Memory B cell (primary cell): ENCODE results near the gene CHRNB4.

Experiments used
- ATAC-seq: fragments of 150-1000 bp; cut with Tn5 transposase; 2 replicates; pipeline ENCODE4 v1.10.0; 2021; ENCODE audit warnings: low read depth, mild to moderate bottlenecking, moderate library complexity
- DNase-seq, 2 donors: peaks; one replicate each; pipeline ENCODE4 v3.0.0; 2022; ENCODE audit warnings: low spot score in 2 of 2
- H3K27ac Mint-ChIP-seq: one replicate; pipeline ENCODE4 v1.8.0; 2022; ENCODE audit warnings: mild to moderate bottlenecking, moderate library complexity, mixed read lengths
- H3K27me3 Mint-ChIP-seq: one replicate; pipeline ENCODE4 v1.8.0; 2022; ENCODE audit warnings: mixed read lengths
- H3K36me3 Mint-ChIP-seq: one replicate; pipeline ENCODE4 v1.8.0; 2022; ENCODE audit warnings: mild to moderate bottlenecking, mixed read lengths
- H3K4me1 Mint-ChIP-seq: one replicate; pipeline ENCODE4 v1.8.0; 2022; ENCODE audit warnings: mixed read lengths
- H3K4me3 Mint-ChIP-seq: one replicate; pipeline ENCODE4 v1.8.0; 2022; ENCODE audit warnings: mild to moderate bottlenecking, moderate library complexity, mixed read lengths
- H3K9me3 Mint-ChIP-seq: one replicate; pipeline ENCODE4 v1.8.0; 2022; ENCODE audit warnings: mixed read lengths

Gene CHRNB4

DNA sequence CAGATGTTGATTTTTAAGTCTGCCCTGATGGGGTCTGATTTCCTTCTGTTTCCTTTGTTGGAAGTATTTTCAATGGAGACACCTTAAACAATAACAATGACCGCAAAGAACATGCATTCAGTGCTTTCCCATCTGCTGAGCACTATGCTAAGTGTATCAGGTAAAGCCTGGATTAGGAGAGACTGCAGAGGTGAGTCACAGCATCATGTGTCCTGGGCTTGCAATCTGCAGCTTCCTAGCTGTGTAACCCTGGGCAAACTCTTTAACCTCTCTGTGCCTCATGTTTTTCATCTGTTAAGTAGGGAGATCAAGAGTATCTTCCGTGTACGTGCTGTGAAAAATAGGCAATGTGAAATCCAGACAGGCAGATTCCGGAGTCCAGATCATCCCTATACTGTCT lies 13.3 kb upstream of the CHRNB4 start:
- ATAC-seq (no peak), DNase-seq (no peak)
- no peak overlapping the region for H3K4me3 Mint-ChIP-seq
- H3K27ac Mint-ChIP-seq = no peak overlapping the region
- no peaks in the 10 kb centered on the region for H3K36me3 Mint-ChIP-seq
- H3K9me3 Mint-ChIP-seq = no peaks in the 10 kb centered on the region
- H3K4me1 Mint-ChIP-seq = no peaks in the 10 kb centered on the region
- H3K27me3 Mint-ChIP-seq = peaks cover 4% of the 10 kb centered on the region

DNA sequence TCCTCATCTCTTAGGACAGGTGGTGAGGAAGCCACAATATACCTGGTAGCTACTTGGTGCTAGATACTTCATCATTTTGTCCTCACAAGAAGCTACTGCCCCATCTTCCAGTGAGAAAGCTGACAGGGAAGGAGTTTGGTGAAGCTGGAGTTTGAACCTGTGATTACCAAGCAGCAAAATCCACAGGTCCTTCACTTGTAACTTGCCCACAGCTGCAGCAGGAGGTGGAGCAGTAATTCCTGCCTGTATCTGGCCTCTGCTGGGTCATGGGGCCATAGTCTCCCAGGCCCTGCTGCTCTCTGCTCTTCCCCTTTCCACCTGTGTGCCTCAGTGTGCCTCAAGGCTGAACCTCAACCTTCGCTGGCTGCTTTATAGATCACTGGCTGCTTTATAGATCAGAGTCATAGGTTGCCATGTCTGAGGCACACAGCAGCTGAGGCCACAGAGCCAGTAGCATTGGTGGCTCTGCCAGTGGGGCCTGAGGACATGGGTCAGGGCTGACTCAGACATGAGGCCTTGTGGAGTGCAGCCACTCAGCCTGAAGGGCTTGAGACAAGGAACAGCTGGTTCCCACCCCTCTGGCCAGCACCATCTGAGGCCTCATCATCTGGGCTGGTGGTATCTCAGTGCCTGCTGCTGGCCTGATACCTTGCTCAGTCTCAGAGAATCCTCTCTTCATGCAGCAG lies 11.1 kb upstream of the CHRNB4 start:
- H3K27me3 Mint-ChIP-seq = peaks cover 2% of the 10 kb centered on the region
- no peak overlapping the region for H3K4me3 Mint-ChIP-seq
- no peaks in the 10 kb centered on the region for H3K9me3 Mint-ChIP-seq
- H3K4me1 Mint-ChIP-seq = no peaks in the 10 kb centered on the region
- no peak for ATAC-seq
- no peak overlapping the region for H3K27ac Mint-ChIP-seq
- no peaks in the 10 kb centered on the region for H3K36me3 Mint-ChIP-seq
- no peak for DNase-seq

DNA sequence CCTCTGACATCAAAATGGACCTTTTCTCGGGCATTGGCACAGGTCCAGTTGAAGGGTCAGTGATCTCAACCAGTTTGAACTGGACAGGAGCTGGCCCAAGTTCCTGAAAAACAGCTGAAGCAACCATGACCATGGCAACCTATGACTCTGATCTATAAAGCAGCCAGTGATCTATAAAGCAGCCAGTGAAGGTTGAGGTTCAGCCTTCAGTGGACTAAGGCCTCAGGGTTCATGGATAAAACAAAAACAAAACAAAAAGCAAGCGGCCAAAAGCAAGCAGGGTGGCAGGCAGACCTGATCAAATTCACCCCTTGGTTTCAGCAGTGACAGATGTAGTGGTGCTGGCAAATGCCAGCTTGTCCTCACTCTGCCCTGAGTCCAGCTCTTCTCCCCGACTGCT lies 10.0 kb upstream of the CHRNB4 start:
- H3K4me1 Mint-ChIP-seq = no peaks in the 10 kb centered on the region
- H3K9me3 Mint-ChIP-seq = no peaks in the 10 kb centered on the region
- peaks cover 2% of the 10 kb centered on the region for H3K27me3 Mint-ChIP-seq
- no peak for ATAC-seq
- no peak overlapping the region for H3K27ac Mint-ChIP-seq
- H3K36me3 Mint-ChIP-seq = no peaks in the 10 kb centered on the region
- no peak overlapping the region for H3K4me3 Mint-ChIP-seq
- DNase-seq = no peak

DNA sequence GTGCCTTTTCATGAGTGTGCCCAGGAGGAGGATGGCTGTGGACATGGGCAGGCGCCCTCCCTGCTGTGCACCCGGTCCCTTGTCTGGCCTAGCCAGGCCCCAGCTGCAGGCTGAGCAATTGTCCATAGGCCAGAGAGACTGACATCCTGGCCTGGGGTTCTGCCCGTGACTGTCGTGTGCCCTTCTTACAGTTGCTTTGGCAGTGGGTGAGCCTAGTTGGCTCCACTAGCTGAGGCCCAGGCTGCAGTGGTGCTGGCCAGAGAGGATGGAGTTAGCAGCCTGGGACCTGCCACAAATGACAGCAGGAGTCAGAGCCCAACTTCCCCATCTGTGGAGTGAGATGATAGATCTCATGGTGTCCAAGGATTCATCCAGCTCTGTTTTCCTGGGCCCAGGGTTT lies 9.0 kb upstream of the CHRNB4 start:
- Mint-ChIP-seq H3K4me3 (no peak overlapping the region), H3K4me1 (no peaks in the 10 kb centered on the region), H3K27me3 (peaks cover 3% of the 10 kb centered on the region), H3K9me3 (peaks cover 1% of the 10 kb centered on the region), H3K36me3 (no peaks in the 10 kb centered on the region), H3K27ac (no peak overlapping the region)
- ATAC-seq (no peak), DNase-seq (no peak)

DNA sequence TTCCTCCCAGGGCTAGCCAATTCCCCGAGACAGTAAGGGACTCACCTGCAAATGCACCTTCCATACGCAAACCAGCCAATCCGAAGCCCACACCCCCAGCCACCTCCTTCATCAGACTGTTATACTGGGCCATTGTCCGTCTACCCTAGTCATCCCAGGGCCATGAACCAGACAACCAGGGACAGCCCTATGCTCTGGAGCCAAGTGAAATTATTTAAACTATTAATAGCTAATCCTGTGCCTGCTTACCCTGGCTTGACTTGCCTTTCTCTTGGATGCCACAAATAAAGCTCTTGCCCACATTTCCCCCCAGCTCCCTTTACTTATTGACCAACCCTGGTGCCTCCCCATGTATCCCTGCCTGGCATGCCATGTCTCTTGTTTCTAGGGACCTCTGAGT lies 4.0 kb upstream of the CHRNB4 start:
- ATAC-seq (no peak), DNase-seq (no peak)
- H3K36me3 Mint-ChIP-seq = no peaks in the 10 kb centered on the region
- H3K27me3 Mint-ChIP-seq = peaks cover 6% of the 10 kb centered on the region
- H3K27ac Mint-ChIP-seq = no peak overlapping the region
- peaks cover 1% of the 10 kb centered on the region for H3K9me3 Mint-ChIP-seq
- no peak overlapping the region for H3K4me3 Mint-ChIP-seq
- H3K4me1 Mint-ChIP-seq = peaks cover 4% of the 10 kb centered on the region

DNA sequence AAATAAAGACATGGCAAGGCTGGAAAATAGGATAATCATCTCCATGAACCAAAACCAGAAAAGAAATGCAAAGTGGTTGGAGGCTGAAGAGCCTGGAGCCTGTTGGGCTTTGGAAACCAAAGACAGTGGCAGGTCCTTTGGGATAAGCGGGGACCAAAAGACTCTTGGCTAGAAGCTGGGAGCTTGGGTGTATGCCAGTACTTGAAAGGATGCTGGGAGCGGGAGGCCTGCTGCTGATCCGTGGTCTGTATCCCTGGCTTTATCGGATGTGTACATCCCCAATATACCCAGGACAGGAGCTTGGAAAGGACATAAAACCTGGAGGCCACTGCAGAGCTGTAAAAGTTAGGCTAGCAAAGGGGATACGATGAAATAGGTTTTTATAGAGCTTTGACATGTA lies 1.3 kb upstream of the CHRNB4 start:
- H3K36me3 Mint-ChIP-seq = no peaks in the 10 kb centered on the region
- no peak for DNase-seq
- no peak for ATAC-seq
- peaks cover 4% of the 10 kb centered on the region for H3K4me1 Mint-ChIP-seq
- H3K27ac Mint-ChIP-seq = no peak overlapping the region
- H3K9me3 Mint-ChIP-seq = peaks cover 1% of the 10 kb centered on the region
- H3K4me3 Mint-ChIP-seq = no peak overlapping the region
- H3K27me3 Mint-ChIP-seq = peaks cover 7% of the 10 kb centered on the region

DNA sequence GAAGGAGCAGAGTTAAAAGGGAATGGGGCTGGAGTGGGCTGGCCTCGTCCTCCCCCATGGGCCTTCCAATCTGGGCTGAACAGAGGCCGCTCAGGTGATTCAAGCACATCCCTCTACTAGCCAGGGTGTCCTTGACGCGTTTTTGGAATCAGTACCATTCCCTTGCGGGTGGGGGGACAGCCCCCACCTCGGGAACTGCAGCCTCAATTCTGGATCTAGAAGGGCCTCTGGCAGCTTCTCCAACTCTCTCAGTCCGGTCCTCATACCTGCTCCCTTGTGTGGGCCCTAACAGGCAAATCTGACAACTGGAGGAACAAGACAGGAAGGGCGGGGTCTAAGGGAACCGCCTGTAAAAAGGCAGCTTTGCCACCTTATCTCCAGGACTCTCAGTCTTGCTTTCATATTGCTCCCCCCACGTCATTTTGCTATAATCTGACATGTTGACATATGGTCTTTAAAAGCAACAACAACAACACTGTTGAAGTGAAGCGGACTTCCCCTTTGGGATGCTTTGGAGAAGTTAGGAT lies 802 bp upstream of the CHRNB4 start:
- peaks cover 1% of the 10 kb centered on the region for H3K9me3 Mint-ChIP-seq
- peaks cover 4% of the 10 kb centered on the region for H3K4me1 Mint-ChIP-seq
- DNase-seq = no peak
- no peaks in the 10 kb centered on the region for H3K36me3 Mint-ChIP-seq
- no peak overlapping the region for H3K27ac Mint-ChIP-seq
- H3K27me3 Mint-ChIP-seq = peaks cover 10% of the 10 kb centered on the region
- peak overlapping the region; percentile 83 for H3K4me3 Mint-ChIP-seq
- no peak for ATAC-seq

DNA sequence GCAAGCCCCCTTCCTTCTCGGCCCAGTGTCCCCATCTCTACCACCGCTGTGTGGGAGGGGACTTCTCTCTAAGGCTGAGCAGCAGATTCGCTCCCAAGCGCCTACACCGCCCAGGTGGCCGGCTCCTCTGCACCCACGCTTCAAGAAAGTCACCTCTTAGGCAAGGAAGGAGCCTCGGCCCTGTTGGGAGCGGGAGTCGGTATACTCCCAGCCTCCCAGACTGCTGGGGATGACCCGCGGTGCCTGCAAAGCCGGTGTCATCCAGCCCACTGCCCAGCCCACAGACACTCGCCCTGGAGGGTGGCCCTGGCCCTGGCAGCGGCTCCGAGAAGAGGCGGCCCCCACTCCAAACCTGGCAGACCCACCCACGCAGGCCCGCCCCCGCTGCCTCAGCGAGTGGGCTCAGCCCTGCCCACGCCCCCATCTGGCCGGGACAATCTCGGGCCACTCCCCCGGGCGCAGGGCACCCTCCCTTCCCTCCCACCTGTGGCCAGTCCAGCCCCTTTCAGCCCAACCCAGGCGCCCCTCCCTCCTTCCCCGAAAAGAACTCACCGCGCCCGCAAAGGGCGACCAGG lies 396 bp downstream of the CHRNB4 start:
- Mint-ChIP-seq H3K27me3 (peaks cover 12% of the 10 kb centered on the region), H3K36me3 (no peaks in the 10 kb centered on the region), H3K27ac (no peak overlapping the region), H3K4me1 (peaks cover 4% of the 10 kb centered on the region), H3K4me3 (peak overlapping the region; percentile 19), H3K9me3 (peaks cover 1% of the 10 kb centered on the region)
- peak; percentile 24 for ATAC-seq
- DNase-seq = no peak

DNA sequence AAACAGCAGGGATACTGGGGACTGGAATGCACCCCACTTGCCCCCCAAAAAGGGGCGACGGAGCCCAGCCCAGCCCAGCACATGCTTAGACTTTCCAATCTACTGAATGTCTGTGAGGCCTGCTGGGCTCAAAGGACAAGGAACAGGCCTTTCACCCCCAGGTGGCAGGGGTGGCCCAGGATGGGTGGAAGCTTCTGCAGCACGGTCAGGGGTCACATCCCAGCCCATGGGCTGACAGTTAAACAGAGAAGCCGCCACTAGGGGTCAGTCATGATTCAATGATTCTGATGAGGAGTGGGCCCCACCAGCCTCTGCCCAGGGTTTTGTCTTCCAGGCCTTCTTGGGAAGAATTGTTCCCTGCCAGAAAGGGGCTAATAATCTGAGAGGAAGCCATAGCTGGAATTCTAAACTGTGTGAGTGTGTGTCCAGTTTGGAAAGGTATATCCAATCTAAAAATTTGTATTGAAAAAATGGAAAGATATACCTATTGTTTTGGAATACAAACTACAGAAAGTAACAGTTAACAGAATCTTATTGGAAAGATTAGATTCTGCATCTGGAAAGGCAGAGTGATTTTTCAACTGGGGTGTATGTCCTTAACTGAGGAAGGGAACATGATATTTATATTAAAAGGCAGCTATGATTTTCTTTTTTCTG lies 2.2 kb downstream of the CHRNB4 start:
- H3K36me3 Mint-ChIP-seq = no peaks in the 10 kb centered on the region
- H3K4me3 Mint-ChIP-seq = no peak overlapping the region
- peak; percentile 56 for ATAC-seq
- DNase-seq = peak; percentile 29 to 41
- peaks cover 14% of the 10 kb centered on the region for H3K27me3 Mint-ChIP-seq
- H3K9me3 Mint-ChIP-seq = no peaks in the 10 kb centered on the region
- no peak overlapping the region for H3K27ac Mint-ChIP-seq
- peaks cover 4% of the 10 kb centered on the region for H3K4me1 Mint-ChIP-seq

DNA sequence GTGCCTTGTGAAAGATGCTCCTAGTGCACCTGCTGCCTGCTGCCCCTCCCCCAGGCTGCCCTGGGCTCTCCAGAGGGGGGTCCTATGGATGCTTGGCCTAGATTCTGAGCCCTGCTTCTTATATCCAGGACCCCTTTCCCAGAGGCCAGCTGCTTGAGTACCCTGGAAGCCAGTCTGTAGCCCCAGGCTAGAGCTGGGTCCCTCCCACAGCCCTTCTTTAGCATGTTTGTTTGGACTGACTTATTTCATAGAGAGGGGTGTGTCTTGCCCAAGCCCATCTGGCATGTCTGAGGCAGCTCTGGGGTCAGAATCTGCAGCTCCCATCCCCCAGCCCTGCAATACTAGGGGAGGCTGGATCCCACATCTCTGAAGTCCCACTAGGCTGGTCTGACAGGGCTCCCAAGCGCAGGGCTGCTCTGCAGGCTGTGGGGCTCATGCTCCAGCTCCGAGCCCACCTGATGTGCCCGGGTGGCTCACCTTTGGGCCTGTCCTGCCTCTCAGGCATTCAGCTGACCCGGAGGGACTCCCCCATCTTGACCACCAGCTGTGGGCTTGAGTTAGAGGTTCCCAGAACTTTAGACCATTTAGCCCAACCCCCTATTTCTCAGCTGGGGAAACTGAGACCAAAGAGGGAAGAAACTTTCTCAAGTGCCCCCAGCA lies 3.1 kb downstream of the CHRNB4 start:
- Mint-ChIP-seq H3K9me3 (peaks cover 4% of the 10 kb centered on the region), H3K27ac (no peak overlapping the region), H3K4me1 (peaks cover 4% of the 10 kb centered on the region), H3K36me3 (peaks cover 3% of the 10 kb centered on the region), H3K27me3 (peaks cover 17% of the 10 kb centered on the region), H3K4me3 (no peak overlapping the region)
- ATAC-seq (no peak), DNase-seq (no peak)

DNA sequence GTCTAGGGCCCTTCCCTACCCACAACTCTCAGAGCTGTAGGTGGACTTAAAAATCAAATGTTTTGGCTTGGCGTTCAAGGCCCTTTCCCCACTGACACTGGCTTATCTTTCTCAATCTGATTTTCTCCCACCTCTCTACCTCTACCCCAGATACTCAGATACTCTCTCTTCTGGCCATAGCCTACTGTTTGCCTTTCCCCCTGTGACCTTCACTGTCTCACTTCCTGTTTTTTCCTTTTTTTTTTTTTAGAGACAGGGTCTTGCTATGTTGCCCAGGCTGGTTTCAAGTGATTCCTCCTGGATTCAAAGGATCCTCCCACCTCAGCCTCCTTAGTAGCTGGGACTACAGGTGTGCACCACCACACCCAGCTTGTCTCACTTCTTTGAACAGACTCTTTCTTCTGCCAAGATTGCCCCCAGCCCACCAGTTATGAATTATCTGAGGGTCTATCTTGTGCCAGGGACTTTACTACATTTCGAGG lies 4.6 kb downstream of the CHRNB4 start:
- Mint-ChIP-seq H3K27ac (no peak overlapping the region), H3K27me3 (peaks cover 20% of the 10 kb centered on the region), H3K4me1 (peaks cover 3% of the 10 kb centered on the region), H3K9me3 (peaks cover 7% of the 10 kb centered on the region), H3K36me3 (peaks cover 6% of the 10 kb centered on the region), H3K4me3 (no peak overlapping the region)
- ATAC-seq = no peak
- DNase-seq = no peak

DNA sequence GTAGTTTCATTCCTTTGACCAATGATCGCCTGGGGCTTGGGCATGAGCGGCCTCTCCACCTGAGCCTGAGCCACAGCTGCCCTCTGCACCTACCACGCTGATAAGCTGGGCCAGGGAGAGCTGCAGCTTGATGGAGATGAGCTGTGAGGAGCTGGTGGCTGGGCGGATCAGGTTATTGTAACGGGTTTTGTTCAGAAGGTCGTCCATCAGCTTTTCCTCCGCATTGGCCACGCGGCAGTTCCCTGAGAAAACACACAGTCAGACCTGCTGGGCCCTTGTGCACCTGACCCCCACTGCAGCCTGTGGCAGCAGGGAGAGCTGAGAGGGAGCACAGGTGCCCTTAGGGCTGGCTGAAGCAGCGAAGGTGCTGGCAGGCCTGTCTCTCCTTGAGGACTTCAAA lies 5.7 kb downstream of the CHRNB4 start:
- H3K27me3 Mint-ChIP-seq = peaks cover 19% of the 10 kb centered on the region
- H3K4me3 Mint-ChIP-seq = no peak overlapping the region
- H3K9me3 Mint-ChIP-seq = peaks cover 7% of the 10 kb centered on the region
- DNase-seq = no peak
- no peak for ATAC-seq
- H3K27ac Mint-ChIP-seq = no peak overlapping the region
- H3K36me3 Mint-ChIP-seq = peaks cover 6% of the 10 kb centered on the region
- H3K4me1 Mint-ChIP-seq = no peaks in the 10 kb centered on the region

DNA sequence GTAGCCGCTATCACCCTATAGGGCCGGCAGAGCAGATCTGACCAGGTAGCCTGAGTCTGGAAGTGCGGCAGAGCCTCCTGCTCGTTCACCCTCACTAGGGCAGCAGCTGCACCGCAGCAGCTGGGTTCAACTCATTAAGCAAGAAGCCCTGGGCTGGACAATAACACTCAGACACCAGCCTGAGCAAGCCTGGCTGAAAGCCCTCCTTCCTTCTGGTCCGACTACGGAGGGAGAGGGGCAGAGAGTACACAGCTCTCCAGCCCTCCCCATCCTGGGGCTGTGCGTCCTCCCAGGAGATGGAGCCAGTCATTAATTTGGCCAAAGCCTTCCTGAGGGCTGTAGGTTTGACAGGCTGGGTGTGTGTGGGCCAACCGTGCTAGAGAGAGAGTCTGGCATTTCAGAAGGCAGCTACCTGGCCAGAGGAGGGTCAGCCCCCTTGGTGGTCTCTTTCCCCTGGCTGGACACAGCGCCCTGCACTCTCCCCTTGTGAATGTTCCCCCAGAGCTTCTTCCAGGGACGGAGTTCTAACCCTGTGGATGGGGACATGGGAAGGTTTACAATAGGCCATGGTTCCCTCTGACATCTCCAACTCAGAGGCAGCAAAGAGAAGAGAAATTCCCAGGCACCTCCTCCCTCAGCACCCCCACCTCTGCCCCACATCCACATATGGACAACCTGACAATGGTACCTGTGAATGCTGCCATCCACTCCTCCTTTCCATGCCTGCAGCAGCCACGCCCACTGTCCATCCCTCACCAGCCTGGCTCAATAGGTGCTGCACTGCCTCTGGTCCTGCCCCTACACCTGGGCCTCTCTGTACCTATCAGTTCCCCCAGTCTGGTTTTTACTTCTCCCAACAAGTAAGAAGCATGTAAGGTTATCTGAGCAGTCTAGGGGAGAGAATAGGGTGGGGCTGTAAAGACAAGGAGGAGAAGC lies 6.5 kb downstream of the CHRNB4 start:
- Mint-ChIP-seq H3K27ac (no peak overlapping the region), H3K27me3 (peaks cover 19% of the 10 kb centered on the region), H3K9me3 (peaks cover 7% of the 10 kb centered on the region), H3K4me3 (no peak overlapping the region), H3K36me3 (peaks cover 6% of the 10 kb centered on the region), H3K4me1 (no peaks in the 10 kb centered on the region)
- DNase-seq (no peak), ATAC-seq (no peak)
